RWPE1 (cell line): ENCODE measurements around the gene BAZ1B.
A peak's percentile ranks its signal among the peaks of the same experiment; 100 is the strongest.

ENCODE experiments used
- CTCF ChIA-PET: fragments of 350-600 bp; sonication (Branson Sonifier 250); formaldehyde crosslinking; extraction: SDS; loops from one replicate; lab custom pipeline; 2021; lab: Yijun Ruan, JAX
- POLR2A ChIA-PET: fragments of 400-600 bp; formaldehyde crosslinking; extraction: SDS; loops from one replicate; lab custom pipeline; 2020; ENCODE audit warnings: antibody characterized with exemption; ENCODE audit not compliant: low non-redundant PET; lab: Yijun Ruan, JAX
- DNase-seq: peaks from one replicate; pipeline ENCODE4 v3.0.0; 2012; ENCODE audit warnings: low spot score
- H3K27ac ChIP-seq: fragments of 450-650 bp; 2 replicates; pipeline ENCODE4 v1.5.1; 2017
- CTCF ChIP-seq: fragments of 450-650 bp; conservative IDR thresholded peaks from 2 replicates; pipeline ENCODE4 v1.5.1; 2017; ENCODE audit warnings: low read depth, mild to moderate bottlenecking

The BAZ1B gene

GRCh38 chr7:73519867-73520672 lies 2.0 kb downstream of the BAZ1B start:
- CTCF ChIA-PET: interaction anchor here (0.6 kb wide), 1 partner anchor 19 kb away, joined by 3 read pairs; no protein-coding TSS in a partner anchor
- H3K27ac ChIP-seq: peak overlapping the region; percentile 36
- no peak for TF ChIP-seq CTCF
- DNase-seq: no peak
- POLR2A ChIA-PET: no interaction called here

DNA sequence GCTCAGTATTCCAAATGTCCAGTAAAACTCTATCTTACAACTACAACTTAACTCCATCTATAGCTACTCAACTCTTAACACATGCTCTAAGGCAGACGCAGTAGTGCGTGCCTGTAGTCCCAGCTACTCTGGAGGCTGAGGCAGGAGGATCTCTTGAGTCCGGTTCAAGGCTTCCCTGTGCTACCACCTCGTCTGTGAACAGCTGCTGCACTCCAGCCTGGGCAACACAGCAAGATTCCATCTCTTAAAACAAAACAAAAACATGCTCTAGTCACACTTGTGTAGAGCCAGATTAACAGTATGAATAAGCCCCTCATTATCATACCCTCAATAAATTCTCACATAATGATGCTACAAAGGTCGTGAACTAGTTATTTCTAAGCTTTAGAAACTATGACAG lies 3.6 kb downstream of the BAZ1B start:
- H3K27ac ChIP-seq: no peak overlapping the region
- ChIA-PET CTCF (no interaction called here), POLR2A (no interaction called here)
- TF ChIP-seq CTCF: no peak
- DNase-seq: no peak

- no peak for TF ChIP-seq CTCF
- ChIA-PET POLR2A (no interaction called here), CTCF (interaction anchor here (0.6 kb wide), 1 partner anchor 22 kb away, joined by 4 read pairs; no protein-coding TSS in a partner anchor)
- H3K27ac ChIP-seq: no peak overlapping the region
- DNase-seq: no peak
These were observed 4.7 kb downstream of the BAZ1B start for GRCh38 chr7:73517241-73517995.

DNA sequence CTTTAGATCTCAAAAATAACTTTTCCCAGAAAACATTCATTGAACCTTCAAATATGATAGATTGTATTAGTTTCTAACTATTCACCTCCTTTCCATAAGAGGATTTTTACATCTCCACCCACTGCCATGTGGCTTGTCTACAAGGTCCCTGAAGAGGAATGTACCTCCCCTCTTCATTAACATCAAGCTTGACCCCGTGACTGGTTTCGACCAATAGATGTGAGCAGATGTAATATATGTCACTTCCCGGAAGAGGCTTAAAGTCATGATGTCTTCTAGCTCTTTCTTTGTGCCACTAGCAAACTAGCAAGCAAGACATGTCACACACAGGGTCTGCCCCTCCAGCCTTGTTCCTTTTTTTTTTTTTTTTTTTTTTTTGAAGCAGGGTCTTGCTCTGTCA lies 6.9 kb downstream of the BAZ1B start:
- no peak for TF ChIP-seq CTCF
- DNase-seq: no peak
- no peak overlapping the region for H3K27ac ChIP-seq
- ChIA-PET POLR2A (interaction anchor here (0.6 kb wide), 1 partner anchor 128 kb away, joined by 4 read pairs; no protein-coding TSS in a partner anchor), CTCF (no interaction called here)

GRCh38 chr7:73512018-73512780 lies 9.9 kb downstream of the BAZ1B start:
- ChIA-PET POLR2A (no interaction called here), CTCF (interaction anchor here (0.7 kb wide), 1 partner anchor 517 kb away, joined by 3 read pairs; no protein-coding TSS in a partner anchor)
- no peak for TF ChIP-seq CTCF
- no peak overlapping the region for H3K27ac ChIP-seq
- no peak for DNase-seq

- no peak overlapping the region for H3K27ac ChIP-seq
- ChIA-PET POLR2A (no interaction called here), CTCF (no interaction called here)
- no peak for DNase-seq
- no peak for TF ChIP-seq CTCF
These were observed 12.6 kb downstream of the BAZ1B start for GRCh38 chr7:73509463-73509862.
